Fibroblast of lung (primary cell): Measurements from ENCODE around the gene EIF5A2.

ENCODE experiments used
- EZH2 ChIP-seq: IDR thresholded peaks from 2 replicates; pipeline ENCODE4 v1.5.1; 2012; ENCODE audit warnings: low read length, control low read depth, mild to moderate bottlenecking; ENCODE audit errors: missing control alignments
- TF ChIP-seq, protein P1 (sequence below), 2 donors: IDR thresholded peaks in 1 of 2; conservative IDR thresholded peaks in 1 of 2; 1 replicate in 1 of 2; 2 replicates in 1 of 2; pipeline ENCODE4 v1.5.1; 2011 to 2012; ENCODE audit warnings: low read length in 2 of 2, control low read depth in 1 of 2, inconsistent platforms in 1 of 2, low read depth in 1 of 2, mild to moderate bottlenecking in 1 of 2

- TF ChIP-seq, protein P1, sequence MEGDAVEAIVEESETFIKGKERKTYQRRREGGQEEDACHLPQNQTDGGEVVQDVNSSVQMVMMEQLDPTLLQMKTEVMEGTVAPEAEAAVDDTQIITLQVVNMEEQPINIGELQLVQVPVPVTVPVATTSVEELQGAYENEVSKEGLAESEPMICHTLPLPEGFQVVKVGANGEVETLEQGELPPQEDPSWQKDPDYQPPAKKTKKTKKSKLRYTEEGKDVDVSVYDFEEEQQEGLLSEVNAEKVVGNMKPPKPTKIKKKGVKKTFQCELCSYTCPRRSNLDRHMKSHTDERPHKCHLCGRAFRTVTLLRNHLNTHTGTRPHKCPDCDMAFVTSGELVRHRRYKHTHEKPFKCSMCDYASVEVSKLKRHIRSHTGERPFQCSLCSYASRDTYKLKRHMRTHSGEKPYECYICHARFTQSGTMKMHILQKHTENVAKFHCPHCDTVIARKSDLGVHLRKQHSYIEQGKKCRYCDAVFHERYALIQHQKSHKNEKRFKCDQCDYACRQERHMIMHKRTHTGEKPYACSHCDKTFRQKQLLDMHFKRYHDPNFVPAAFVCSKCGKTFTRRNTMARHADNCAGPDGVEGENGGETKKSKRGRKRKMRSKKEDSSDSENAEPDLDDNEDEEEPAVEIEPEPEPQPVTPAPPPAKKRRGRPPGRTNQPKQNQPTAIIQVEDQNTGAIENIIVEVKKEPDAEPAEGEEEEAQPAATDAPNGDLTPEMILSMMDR (conservative IDR thresholded peaks at IDR 0.05 in 1 of 2, IDR thresholded peaks at IDR 0.05 in 1 of 2; ENCODE audit: low read depth in 1 of 2, low read length in 2 of 2) = no peak
- TF ChIP-seq EZH2 = no peak
These were observed 31.9 kb downstream of the EIF5A2 start for GRCh38 chr3:170876537-170876936.
